GM18870 (cell line): ENCODE measurements around the gene SDF2.

Source experiments
- ATAC-seq: cut with Tn5 transposase; IDR thresholded peaks from one replicate; pipeline ENCODE4 v1.9.1; 2021; ENCODE audit warnings: moderate library complexity; ENCODE audit not compliant: unreplicated experiment

Gene SDF2

GRCh38 chr17:28661635-28662526 lies at the start of gene SDF2, which contains the start of gene SUPT6H:
SDF2 (minus strand) TSS chr17:28661906; CDS start chr17:28661876, 30 bp downstream.
SUPT6H (plus strand) TSS chr17:28662205; CDS start chr17:28673402, 11,197 bp downstream.
- ATAC-seq: peak; percentile 64

GRCh38 chr17:28710861-28711722 lies 49.4 kb upstream of the SDF2 start:
- peak; percentile 46 for ATAC-seq

- no peak for ATAC-seq
Measured at GRCh38 chr17:28707339-28707720, 45.6 kb upstream of the SDF2 start.

- no peak for ATAC-seq
Measured at GRCh38 chr17:28706471-28707338, 45.0 kb upstream of the SDF2 start.

GRCh38 chr17:28705728-28706334 lies 44.1 kb upstream of the SDF2 start:
- ATAC-seq: no peak

GRCh38 chr17:28705074-28705659 lies 43.5 kb upstream of the SDF2 start:
- no peak for ATAC-seq

GRCh38 chr17:28704219-28704858 lies 42.6 kb upstream of the SDF2 start:
- no peak for ATAC-seq

- ATAC-seq: no peak
Measured at GRCh38 chr17:28703552-28704218, 42.0 kb upstream of the SDF2 start.

- no peak for ATAC-seq
Measured at GRCh38 chr17:28702752-28703150, 41.0 kb upstream of the SDF2 start.

- ATAC-seq: no peak
Measured at GRCh38 chr17:28702026-28702751, 40.5 kb upstream of the SDF2 start.

GRCh38 chr17:28700830-28701492 lies 39.3 kb upstream of the SDF2 start:
- ATAC-seq: no peak

- ATAC-seq: no peak
Measured at GRCh38 chr17:28700278-28700677, 38.6 kb upstream of the SDF2 start.

GRCh38 chr17:28698253-28698941 lies 36.7 kb upstream of the SDF2 start:
- ATAC-seq: no peak

- no peak for ATAC-seq
Measured at GRCh38 chr17:28693869-28694268, 32.2 kb upstream of the SDF2 start.

- ATAC-seq: no peak
Measured at GRCh38 chr17:28689011-28689410, 27.3 kb upstream of the SDF2 start.

- no peak for ATAC-seq
Measured at GRCh38 chr17:28688481-28688880, 26.8 kb upstream of the SDF2 start.

- no peak for ATAC-seq
Measured at GRCh38 chr17:28686296-28686695, 24.6 kb upstream of the SDF2 start.
